Fibroblast of the aortic adventitia (primary cell): ENCODE results near the gene NWD2. TPM values are rescaled to one million over a fixed set of nuclear protein-coding genes. Genes with fewer than 3 reads are reported as not detected.

Experiments used
- DNase-seq: peaks from one replicate; pipeline ENCODE4 v3.0.0-alpha.2; 2010; ENCODE audit warnings: low read depth
- H3K4me3 ChIP-seq: 2 replicates; pipeline ENCODE4 v1.5.1; 2011; ENCODE audit warnings: low read depth, mild to moderate bottlenecking, control low read depth, low read length, moderate library complexity
- total RNA-seq: library from RNA; depleted of rRNA; stranded (reverse); fragments of >200 nt; gene quantifications from 2 replicates; pipeline ENCODE4 v1.2.3, GENCODE V29; 2012; ENCODE audit warnings: low replicate concordance
- TF ChIP-seq, protein P1 (sequence below): IDR thresholded peaks from 2 replicates; pipeline ENCODE4 v1.5.1; 2011; ENCODE audit warnings: mild to moderate bottlenecking, low read length, control low read depth, inconsistent platforms; ENCODE audit not compliant: insufficient read depth

The NWD2 gene
- total RNA-seq, 1 donor = not detected

DNA sequence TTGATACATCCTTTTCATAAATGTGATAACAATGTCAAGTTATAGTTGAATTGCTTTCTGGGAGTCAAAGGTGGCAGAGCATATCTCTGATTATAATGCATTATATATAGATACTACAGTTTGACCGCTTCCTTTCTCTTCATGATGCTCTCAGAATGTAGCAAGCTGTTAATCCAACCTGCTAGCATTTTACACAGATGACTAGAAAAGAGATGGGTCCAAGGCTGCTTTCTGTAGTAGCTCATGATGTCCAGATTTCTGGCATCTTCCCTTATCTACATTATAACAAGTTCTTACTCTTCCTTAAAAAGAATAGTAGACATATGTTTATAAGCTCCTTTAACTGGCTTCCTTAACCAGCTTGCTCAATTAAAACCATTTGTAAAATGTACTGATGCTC, 192.0 kb downstream of the NWD2 start:
- TF ChIP-seq, protein P1, sequence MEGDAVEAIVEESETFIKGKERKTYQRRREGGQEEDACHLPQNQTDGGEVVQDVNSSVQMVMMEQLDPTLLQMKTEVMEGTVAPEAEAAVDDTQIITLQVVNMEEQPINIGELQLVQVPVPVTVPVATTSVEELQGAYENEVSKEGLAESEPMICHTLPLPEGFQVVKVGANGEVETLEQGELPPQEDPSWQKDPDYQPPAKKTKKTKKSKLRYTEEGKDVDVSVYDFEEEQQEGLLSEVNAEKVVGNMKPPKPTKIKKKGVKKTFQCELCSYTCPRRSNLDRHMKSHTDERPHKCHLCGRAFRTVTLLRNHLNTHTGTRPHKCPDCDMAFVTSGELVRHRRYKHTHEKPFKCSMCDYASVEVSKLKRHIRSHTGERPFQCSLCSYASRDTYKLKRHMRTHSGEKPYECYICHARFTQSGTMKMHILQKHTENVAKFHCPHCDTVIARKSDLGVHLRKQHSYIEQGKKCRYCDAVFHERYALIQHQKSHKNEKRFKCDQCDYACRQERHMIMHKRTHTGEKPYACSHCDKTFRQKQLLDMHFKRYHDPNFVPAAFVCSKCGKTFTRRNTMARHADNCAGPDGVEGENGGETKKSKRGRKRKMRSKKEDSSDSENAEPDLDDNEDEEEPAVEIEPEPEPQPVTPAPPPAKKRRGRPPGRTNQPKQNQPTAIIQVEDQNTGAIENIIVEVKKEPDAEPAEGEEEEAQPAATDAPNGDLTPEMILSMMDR = no peak
- H3K4me3 ChIP-seq = no peak overlapping the region
- DNase-seq = no peak

DNA sequence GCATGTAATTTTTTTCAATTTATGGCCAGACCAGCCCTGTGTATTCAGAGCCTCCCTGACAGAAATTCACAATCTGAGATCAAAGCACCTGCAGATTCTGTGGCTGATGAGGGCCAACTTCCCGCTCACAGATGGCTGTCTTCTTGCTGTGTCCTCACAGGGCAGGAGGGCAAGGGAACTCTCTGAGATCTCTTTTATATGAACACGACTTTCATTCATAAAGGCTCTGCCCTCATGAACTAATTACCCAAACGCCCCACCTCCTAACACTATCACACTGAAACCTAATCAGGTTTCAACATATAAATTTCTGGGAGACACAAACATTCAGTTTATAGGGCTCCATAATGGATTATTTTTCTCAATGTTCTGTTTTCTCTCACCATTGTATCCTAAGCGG, 192.6 kb downstream of the NWD2 start:
- TF ChIP-seq, protein P1 = no peak
- no peak for DNase-seq
- no peak overlapping the region for H3K4me3 ChIP-seq

DNA sequence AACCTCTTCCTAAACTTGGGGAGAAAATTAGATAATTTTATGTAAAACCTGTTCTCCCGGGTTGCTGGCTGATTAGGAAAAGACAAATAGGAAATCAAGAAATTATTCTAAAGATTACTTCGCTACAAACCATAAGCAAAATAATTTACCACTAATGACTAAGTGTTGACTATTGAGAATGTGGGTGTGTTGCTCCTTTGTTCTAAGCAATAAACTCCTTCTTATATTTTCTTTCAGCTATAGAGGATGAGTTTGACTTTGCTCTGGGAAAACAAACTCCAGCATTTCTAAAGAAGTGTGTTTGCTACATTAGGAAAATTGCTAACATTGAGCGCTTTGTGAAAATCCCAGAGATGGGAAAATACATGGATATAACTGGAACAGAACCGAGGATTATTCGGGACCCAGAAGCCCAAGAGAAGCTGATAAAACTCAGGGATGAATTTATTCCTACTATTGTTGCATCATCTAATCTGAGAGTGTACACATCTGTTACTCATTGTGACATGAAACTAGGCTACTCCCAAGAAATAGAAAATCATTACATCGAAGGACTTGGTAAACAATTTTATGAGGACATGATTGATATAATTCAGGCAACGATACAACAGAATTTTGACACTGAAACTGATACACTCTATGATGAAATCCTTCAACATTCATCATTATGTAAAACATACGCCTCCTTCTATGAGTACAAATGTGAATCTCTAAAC, 194.2 kb downstream of the NWD2 start:
- H3K4me3 ChIP-seq = no peak overlapping the region
- TF ChIP-seq, protein P1 = no peak
- peak; percentile 0 for DNase-seq

DNA sequence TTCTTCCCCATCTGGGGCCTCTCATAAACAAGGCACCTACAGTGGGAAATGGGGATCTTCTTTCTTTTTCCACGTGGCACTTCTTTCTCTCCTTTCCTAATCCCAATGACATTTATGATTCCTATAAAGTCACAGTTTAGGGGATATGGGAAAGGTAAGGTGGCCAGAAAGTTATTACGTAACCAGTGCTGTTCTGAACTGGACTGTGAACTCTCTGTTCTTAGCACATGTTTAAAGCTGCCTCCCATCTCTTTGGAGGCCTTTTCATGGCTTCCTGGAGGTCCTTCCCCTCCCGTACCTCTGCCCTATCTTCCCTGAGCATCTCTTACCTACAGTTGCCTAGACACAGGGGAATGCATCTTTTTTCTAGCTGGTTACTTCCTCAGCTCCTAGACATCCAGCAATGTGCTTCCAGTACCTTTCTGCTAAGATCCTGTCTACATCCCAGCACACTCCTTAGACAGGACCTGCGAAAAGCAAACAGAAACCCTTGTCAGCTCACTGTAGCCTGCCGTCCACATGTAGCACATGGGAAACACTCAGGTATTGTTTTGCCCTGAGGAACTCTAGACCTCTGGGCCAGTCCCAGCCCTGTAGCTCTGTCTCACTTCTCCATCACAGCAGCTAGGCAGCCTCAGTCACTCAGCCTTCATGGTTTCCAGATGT, 195.4 kb downstream of the NWD2 start:
- DNase-seq = no peak
- TF ChIP-seq, protein P1 = no peak
- H3K4me3 ChIP-seq = no peak overlapping the region

DNA sequence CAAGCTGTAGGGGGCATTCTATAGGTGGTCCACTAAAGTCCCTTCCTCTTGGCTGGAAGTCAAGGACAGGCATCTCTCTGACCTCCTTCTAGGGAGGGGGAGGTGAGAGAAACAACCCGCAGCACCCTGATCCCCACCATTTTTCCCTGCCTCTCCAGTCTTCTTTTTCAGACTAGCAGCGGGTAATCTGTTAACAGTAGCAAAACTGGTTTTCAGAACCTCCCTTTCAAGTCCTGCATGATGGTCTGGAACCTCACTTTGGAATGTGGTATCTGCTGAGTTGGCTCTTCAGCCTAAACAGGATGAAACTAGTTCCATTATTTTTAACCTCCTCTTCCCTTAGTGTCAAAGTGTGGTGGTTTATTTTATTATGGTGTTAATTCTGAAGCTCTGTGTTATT, 196.0 kb downstream of the NWD2 start:
- no peak for DNase-seq
- no peak overlapping the region for H3K4me3 ChIP-seq
- TF ChIP-seq, protein P1 = no peak

DNA sequence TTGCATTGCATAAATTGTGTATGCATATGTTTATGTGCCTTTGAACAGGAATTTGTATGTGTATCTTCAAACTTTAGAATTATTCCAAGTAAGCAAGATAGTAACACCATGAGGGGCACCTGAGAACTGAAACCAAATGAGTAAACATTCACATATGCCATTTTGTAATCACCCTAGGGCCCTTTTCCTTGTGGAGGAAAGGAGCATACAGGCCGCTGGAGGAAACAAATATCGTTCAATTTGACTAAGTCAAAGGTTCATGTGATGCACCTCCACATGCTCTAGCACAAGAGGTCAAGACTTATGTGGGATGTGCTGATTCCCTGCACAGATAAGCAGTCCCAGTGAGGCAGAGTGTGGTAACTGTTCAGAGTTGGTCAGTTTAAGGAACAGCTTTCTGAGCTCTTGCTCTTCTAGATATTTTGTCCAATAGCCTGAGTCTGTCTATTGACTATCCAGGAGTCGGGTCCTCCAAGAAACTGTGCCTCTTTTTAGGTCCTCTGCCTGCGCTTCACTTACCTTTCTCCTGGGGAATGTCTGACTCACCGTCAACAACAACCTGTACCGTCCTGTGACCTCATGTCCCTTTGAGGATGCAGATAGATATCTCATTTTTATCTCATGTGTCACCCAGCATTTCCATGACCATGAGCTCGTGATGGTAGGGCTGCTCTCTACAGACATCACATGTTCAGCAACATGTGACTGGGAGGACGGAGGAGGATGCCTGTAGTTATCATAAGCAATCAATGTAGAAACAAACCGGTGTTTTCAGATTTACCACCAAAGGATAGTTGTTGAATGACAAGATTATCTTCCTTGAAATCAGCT, 196.9 kb downstream of the NWD2 start:
- no peak overlapping the region for H3K4me3 ChIP-seq
- DNase-seq = no peak
- TF ChIP-seq, protein P1 = no peak
